Vein endothelial cell (primary cell): Measurements from ENCODE around the gene DGLUCY. TPM values are rescaled to one million over a fixed set of nuclear protein-coding genes. Genes with fewer than 3 reads are reported as not detected.
A peak's percentile ranks its signal among the peaks of the same experiment; 100 is the strongest.

Experiments used
- small RNA-seq: library from RNA; depleted of rRNA; stranded (forward); fragments of <200 nt; gene quantifications from one replicate; pipeline ENCODE3, GENCODE V24; 2012
- total RNA-seq: library from RNA; depleted of rRNA; stranded (reverse); fragments of >200 nt; gene quantifications from 2 replicates; pipeline ENCODE4 v1.2.3, GENCODE V29; 2012

The DGLUCY gene
- total RNA-seq = 91.6 and 104 TPM in 2 replicates

GRCh38 chr14:91113829-91114078, at the start of gene DGLUCY:
DGLUCY (plus strand) TSS chr14:91114073; CDS start chr14:91160295, 46,222 bp downstream.

GRCh38 chr14:91244501-91244901, 130.6 kb downstream of the DGLUCY start, which contains the start of gene GPR68:
GPR68 (minus strand) TSS chr14:91244704; CDS start chr14:91235050, 9,654 bp downstream.

Small RNAs within 50 kb of the gene (small RNA-seq; reads per million reads assigned to genes)
- not detected for gene RNU7-30P
- gene SNORA11B = 135 reads per million, percentile 99 among the genes with 10 or more reads in this experiment

Other genes with a start within 250 kb of the DGLUCY start
- gene RPS6KA5, start 53.4 kb upstream of the DGLUCY start, total RNA-seq = 6.0 and 6.9 TPM in 2 replicates
- 0.65 and 0.96 TPM in 2 replicates for gene GPR68, start 130.6 kb downstream of the DGLUCY start, total RNA-seq